OCI-LY3 (cell line): ENCODE data around the gene HADHB.

Source experiments
- H2AFZ ChIP-seq: fragments of 200-600, 300-600 bp; shearing (Covaris generic); 2 replicates; pipeline ENCODE4 v1.6.0; 2014; ENCODE audit warnings: antibody characterized with exemption, low read depth, low read length
- H3K27ac ChIP-seq: fragments of 200-600, 300-600 bp; sonication (generic); 2 replicates; pipeline ENCODE4 v1.5.1; 2014; ENCODE audit warnings: mild to moderate bottlenecking, low read length, moderate library complexity, mixed read lengths
- H3K27me3 ChIP-seq: fragments of 200-600, 300-600 bp; sonication (generic); 2 replicates; pipeline ENCODE4 v1.6.1; 2014; ENCODE audit warnings: low read depth, low read length, mixed read lengths
- H3K36me3 ChIP-seq: fragments of 200-600, 300-600 bp; sonication (generic); replicated peaks from 2 replicates; pipeline ENCODE3; 2014; ENCODE audit warnings: low read depth, low read length, mixed read lengths
- H3K4me1 ChIP-seq: fragments of 300-600, 200-600 bp; sonication (generic); 2 replicates; pipeline ENCODE4 v1.6.1; 2014; ENCODE audit warnings: low read length, mixed read lengths
- H3K4me2 ChIP-seq: fragments of 200-600, 300-600 bp; sonication (generic); 2 replicates; pipeline ENCODE4 v1.6.1; 2014; ENCODE audit warnings: low read length, mixed read lengths
- H3K4me3 ChIP-seq: fragments of 300-600, 200-600 bp; sonication (generic); 2 replicates; pipeline ENCODE4 v1.5.1; 2014; ENCODE audit warnings: antibody characterized with exemption, mild to moderate bottlenecking, low read length, moderate library complexity
- H3K79me2 ChIP-seq: fragments of 300-600, 200-600 bp; shearing (Covaris generic); 2 replicates; pipeline ENCODE4 v1.6.1; 2014; ENCODE audit warnings: mild to moderate bottlenecking, low read length, mixed read lengths
- H3K9ac ChIP-seq: fragments of 300-600, 200-600 bp; shearing (Covaris generic); 2 replicates; pipeline ENCODE4 v1.6.0; 2014; ENCODE audit warnings: mild to moderate bottlenecking, low read length, moderate library complexity
- H3K9me3 ChIP-seq: fragments of 200-600, 300-600 bp; shearing (Covaris generic); 2 replicates; pipeline ENCODE4 v1.6.1; 2014; ENCODE audit warnings: low read length, mixed read lengths; ENCODE audit not compliant: insufficient read depth
- H4K20me1 ChIP-seq: fragments of 200-600, 300-600 bp; sonication (generic); 2 replicates; pipeline ENCODE4 v1.6.1; 2016; ENCODE audit warnings: low read length, mixed read lengths; ENCODE audit not compliant: insufficient read depth
- EZH2phosphoT487 ChIP-seq: fragments of 200-600 bp; shearing (Covaris generic); IDR thresholded peaks from 2 replicates; pipeline ENCODE4 v1.6.1; 2018; ENCODE audit warnings: antibody characterized with exemption, mixed run types, low read depth
- TF ChIP-seq, protein P1 (sequence below): fragments of 200-600, 300-600 bp; sonication (generic); IDR thresholded peaks from 2 replicates; pipeline ENCODE4 v1.5.1; 2014; ENCODE audit warnings: antibody characterized with exemption, low read length, low read depth

Gene HADHB

DNA sequence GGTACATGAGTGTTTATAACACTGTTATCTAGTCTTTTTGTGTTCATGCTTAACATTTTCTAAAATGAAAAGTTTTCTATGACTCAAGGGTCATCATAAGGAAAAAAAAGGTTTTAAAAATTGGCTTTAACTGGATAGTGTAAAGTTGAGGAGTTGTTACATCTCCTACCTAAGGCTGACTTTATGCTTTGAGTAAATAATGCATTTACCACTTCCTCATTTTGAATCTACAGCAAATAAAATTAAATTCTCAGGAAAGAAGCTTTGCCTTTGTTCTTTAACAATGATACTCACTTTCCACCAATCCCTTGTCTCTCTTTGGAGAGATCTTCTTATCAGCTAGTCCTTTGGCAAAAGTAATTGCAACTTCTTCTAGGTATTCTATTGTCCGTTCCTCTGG lies 30.0 kb upstream of the HADHB start:
- Histone ChIP-seq H3K79me2 (no peaks in the 10 kb centered on the region), H4K20me1 (no peaks in the 10 kb centered on the region), H3K4me1 (no peaks in the 10 kb centered on the region), H3K9ac (no peak overlapping the region), H3K4me3 (no peak overlapping the region), H3K36me3 (peaks cover 70% of the 10 kb centered on the region), H2AFZ (no peak overlapping the region), H3K27ac (no peak overlapping the region), H3K9me3 (no peaks in the 10 kb centered on the region), H3K27me3 (no peaks in the 10 kb centered on the region), H3K4me2 (no peak overlapping the region)
- no peak for TF ChIP-seq EZH2phosphoT487
- TF ChIP-seq, protein P1, sequence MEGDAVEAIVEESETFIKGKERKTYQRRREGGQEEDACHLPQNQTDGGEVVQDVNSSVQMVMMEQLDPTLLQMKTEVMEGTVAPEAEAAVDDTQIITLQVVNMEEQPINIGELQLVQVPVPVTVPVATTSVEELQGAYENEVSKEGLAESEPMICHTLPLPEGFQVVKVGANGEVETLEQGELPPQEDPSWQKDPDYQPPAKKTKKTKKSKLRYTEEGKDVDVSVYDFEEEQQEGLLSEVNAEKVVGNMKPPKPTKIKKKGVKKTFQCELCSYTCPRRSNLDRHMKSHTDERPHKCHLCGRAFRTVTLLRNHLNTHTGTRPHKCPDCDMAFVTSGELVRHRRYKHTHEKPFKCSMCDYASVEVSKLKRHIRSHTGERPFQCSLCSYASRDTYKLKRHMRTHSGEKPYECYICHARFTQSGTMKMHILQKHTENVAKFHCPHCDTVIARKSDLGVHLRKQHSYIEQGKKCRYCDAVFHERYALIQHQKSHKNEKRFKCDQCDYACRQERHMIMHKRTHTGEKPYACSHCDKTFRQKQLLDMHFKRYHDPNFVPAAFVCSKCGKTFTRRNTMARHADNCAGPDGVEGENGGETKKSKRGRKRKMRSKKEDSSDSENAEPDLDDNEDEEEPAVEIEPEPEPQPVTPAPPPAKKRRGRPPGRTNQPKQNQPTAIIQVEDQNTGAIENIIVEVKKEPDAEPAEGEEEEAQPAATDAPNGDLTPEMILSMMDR = no peak

- H3K27ac ChIP-seq = no peak overlapping the region
- TF ChIP-seq EZH2phosphoT487 = no peak
- TF ChIP-seq, protein P1 = no peak
- no peaks in the 10 kb centered on the region for H3K4me1 ChIP-seq
- H3K9me3 ChIP-seq = no peaks in the 10 kb centered on the region
- H3K4me3 ChIP-seq = no peak overlapping the region
- H3K36me3 ChIP-seq = peaks cover 73% of the 10 kb centered on the region
- no peaks in the 10 kb centered on the region for H3K27me3 ChIP-seq
- H3K4me2 ChIP-seq = no peak overlapping the region
- no peaks in the 10 kb centered on the region for H4K20me1 ChIP-seq
- H2AFZ ChIP-seq = no peak overlapping the region
- no peak overlapping the region for H3K9ac ChIP-seq
- H3K79me2 ChIP-seq = no peaks in the 10 kb centered on the region
Observed at GRCh38 chr2:26215833-26216232, 28.9 kb upstream of the HADHB start.

GRCh38 chr2:26216587-26216986 lies 28.2 kb upstream of the HADHB start:
- no peaks in the 10 kb centered on the region for H3K27me3 ChIP-seq
- H4K20me1 ChIP-seq = no peaks in the 10 kb centered on the region
- H2AFZ ChIP-seq = no peak overlapping the region
- no peaks in the 10 kb centered on the region for H3K4me1 ChIP-seq
- no peaks in the 10 kb centered on the region for H3K79me2 ChIP-seq
- TF ChIP-seq, protein P1 = no peak
- TF ChIP-seq EZH2phosphoT487 = no peak
- H3K27ac ChIP-seq = no peak overlapping the region
- H3K4me2 ChIP-seq = no peak overlapping the region
- H3K9ac ChIP-seq = no peak overlapping the region
- H3K9me3 ChIP-seq = no peaks in the 10 kb centered on the region
- H3K4me3 ChIP-seq = no peak overlapping the region
- H3K36me3 ChIP-seq = peaks cover 68% of the 10 kb centered on the region

- no peak overlapping the region for H3K9ac ChIP-seq
- H3K4me2 ChIP-seq = no peak overlapping the region
- no peak overlapping the region for H3K27ac ChIP-seq
- H3K9me3 ChIP-seq = no peaks in the 10 kb centered on the region
- no peaks in the 10 kb centered on the region for H3K4me1 ChIP-seq
- H2AFZ ChIP-seq = no peak overlapping the region
- H3K36me3 ChIP-seq = peaks cover 69% of the 10 kb centered on the region
- H3K4me3 ChIP-seq = no peak overlapping the region
- no peaks in the 10 kb centered on the region for H3K27me3 ChIP-seq
- H3K79me2 ChIP-seq = no peaks in the 10 kb centered on the region
- no peak for TF ChIP-seq EZH2phosphoT487
- TF ChIP-seq, protein P1 = no peak
- H4K20me1 ChIP-seq = no peaks in the 10 kb centered on the region
Observed at GRCh38 chr2:26217720-26218119, 27.0 kb upstream of the HADHB start.
